SU-DHL-6 (cell line): ENCODE data around the gene KIFC1.

Experiments used
- EZH2phosphoT487 ChIP-seq: fragments of 200-600 bp; sonication (generic), shearing (Covaris generic); conservative IDR thresholded peaks from 2 replicates; pipeline ENCODE4 v1.6.1; 2018; ENCODE audit warnings: mild to moderate bottlenecking, antibody characterized with exemption, low read length, moderate library complexity, mixed read lengths
- TF ChIP-seq, protein P1 (sequence below): fragments of 200-600 bp; sonication (generic); IDR thresholded peaks from one replicate; pipeline ENCODE4 v1.5.1; 2017; ENCODE audit warnings: antibody characterized with exemption, mild to moderate bottlenecking, low read length, moderate library complexity; ENCODE audit not compliant: insufficient read depth, poor library complexity, severe bottlenecking

DNA sequence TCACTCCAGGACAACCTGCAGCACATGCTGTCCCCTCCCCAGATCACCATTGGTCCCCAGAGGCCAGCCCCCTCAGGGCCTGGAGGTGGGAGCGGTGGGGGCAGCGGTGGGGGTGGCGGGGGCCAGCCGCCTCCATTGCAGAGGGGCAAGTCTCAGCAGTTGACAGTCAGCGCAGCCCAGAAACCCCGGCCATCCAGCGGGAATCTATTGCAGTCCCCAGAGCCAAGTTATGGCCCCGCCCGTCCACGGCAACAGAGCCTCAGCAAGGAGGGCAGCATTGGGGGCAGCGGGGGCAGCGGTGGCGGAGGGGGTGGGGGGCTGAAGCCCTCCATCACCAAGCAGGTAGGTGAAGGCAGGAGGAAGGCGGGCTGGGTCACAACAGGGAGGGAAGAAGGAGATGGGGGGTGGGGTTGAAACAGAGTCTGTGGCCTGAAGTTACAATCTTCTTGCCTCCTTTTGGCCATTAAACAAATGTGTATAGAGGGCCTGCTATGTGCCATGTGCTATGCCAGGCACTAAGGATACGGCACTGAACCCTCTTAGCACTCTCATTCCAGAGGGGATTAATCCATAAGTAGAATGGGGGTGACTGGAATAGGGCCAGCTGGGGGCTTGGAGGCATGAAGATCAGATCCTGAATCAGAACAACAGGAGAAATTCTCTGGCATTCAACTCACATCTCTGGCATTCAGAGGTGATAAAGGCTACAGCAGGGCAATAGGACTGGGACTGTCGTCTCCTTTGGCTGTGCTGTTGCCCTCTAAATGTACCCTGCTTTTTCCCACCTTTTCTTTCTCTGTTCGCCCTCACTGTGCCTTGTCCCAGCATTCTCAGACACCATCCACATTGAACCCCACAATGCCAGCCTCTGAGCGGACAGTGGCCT is 52.2 kb downstream of the KIFC1 start:
- TF ChIP-seq, protein P1, sequence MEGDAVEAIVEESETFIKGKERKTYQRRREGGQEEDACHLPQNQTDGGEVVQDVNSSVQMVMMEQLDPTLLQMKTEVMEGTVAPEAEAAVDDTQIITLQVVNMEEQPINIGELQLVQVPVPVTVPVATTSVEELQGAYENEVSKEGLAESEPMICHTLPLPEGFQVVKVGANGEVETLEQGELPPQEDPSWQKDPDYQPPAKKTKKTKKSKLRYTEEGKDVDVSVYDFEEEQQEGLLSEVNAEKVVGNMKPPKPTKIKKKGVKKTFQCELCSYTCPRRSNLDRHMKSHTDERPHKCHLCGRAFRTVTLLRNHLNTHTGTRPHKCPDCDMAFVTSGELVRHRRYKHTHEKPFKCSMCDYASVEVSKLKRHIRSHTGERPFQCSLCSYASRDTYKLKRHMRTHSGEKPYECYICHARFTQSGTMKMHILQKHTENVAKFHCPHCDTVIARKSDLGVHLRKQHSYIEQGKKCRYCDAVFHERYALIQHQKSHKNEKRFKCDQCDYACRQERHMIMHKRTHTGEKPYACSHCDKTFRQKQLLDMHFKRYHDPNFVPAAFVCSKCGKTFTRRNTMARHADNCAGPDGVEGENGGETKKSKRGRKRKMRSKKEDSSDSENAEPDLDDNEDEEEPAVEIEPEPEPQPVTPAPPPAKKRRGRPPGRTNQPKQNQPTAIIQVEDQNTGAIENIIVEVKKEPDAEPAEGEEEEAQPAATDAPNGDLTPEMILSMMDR = no peak
- no peak for TF ChIP-seq EZH2phosphoT487
